Measurements from ENCODE around the gene TELO2.

The TELO2 gene

GRCh38 chr16:1554826-1555445 lies 61.8 kb downstream of the TELO2 start:
- TF ChIP-seq CTCF (IDR thresholded peaks at IDR 0.05; ENCODE audit: control insufficient read depth, extremely low read depth, insufficient read depth): no peak
- DNase-seq (ENCODE audit: low read depth): no peak
- H3K4me3 ChIP-seq (ENCODE audit: low read depth, low read length): no peak overlapping the region

- peak; percentile 52 for DNase-seq (ENCODE audit: low read depth)
- peak; percentile 41 for TF ChIP-seq CTCF (IDR thresholded peaks at IDR 0.05; ENCODE audit: control insufficient read depth, extremely low read depth, insufficient read depth)
- H3K4me3 ChIP-seq (ENCODE audit: low read depth, low read length): no peak overlapping the region
Measured at GRCh38 chr16:1556254-1556653, 63.1 kb downstream of the TELO2 start.

- TF ChIP-seq CTCF (IDR thresholded peaks at IDR 0.05; ENCODE audit: control insufficient read depth, extremely low read depth, insufficient read depth): no peak
- H3K4me3 ChIP-seq (ENCODE audit: low read depth, low read length): no peak overlapping the region
- DNase-seq (ENCODE audit: low read depth): no peak
Measured at GRCh38 chr16:1557074-1557473, 63.9 kb downstream of the TELO2 start.

- H3K4me3 ChIP-seq (ENCODE audit: low read depth, low read length): no peak overlapping the region
- DNase-seq (ENCODE audit: low read depth): no peak
- no peak for TF ChIP-seq CTCF (IDR thresholded peaks at IDR 0.05; ENCODE audit: control insufficient read depth, extremely low read depth, insufficient read depth)
Measured at GRCh38 chr16:1557576-1557975, 64.4 kb downstream of the TELO2 start.

GRCh38 chr16:1559446-1559975 lies 66.4 kb downstream of the TELO2 start:
- no peak for TF ChIP-seq CTCF (IDR thresholded peaks at IDR 0.05; ENCODE audit: control insufficient read depth, extremely low read depth, insufficient read depth)
- no peak overlapping the region for H3K4me3 ChIP-seq (ENCODE audit: low read depth, low read length)
- no peak for DNase-seq (ENCODE audit: low read depth)

All from LNCaP clone FGC (cell line).